ENCODE results near the gene IL3RA. TPM values are rescaled to one million over a fixed set of nuclear protein-coding genes. Genes with fewer than 3 reads are reported as not detected.
A peak's percentile ranks its signal among the peaks of the same experiment; 100 is the strongest.
"Not testable (repeated sequence)": the region's sequence is repeated elsewhere in the genome, so short reads cannot be mapped to it uniquely, and the experiment has no call there.

IL3RA gene
- total RNA-seq, 6 experiments from 2014 or later, result 0.42 to 1.7 (median 0.69) TPM

GRCh38 chrX:1400049-1400448 lies 63.5 kb downstream of the IL3RA start:
- ATAC-seq (no peak), DNase-seq (peak in 1 of 3 donors; percentile 35)
- H3K4me1 ChIP-seq, result no peaks in the 10 kb centered on the region
- H3K27ac ChIP-seq, result no peak overlapping the region
- no peak for TF ChIP-seq POLR2A (IDR thresholded peaks at IDR 0.05)
- TF ChIP-seq, protein P1, sequence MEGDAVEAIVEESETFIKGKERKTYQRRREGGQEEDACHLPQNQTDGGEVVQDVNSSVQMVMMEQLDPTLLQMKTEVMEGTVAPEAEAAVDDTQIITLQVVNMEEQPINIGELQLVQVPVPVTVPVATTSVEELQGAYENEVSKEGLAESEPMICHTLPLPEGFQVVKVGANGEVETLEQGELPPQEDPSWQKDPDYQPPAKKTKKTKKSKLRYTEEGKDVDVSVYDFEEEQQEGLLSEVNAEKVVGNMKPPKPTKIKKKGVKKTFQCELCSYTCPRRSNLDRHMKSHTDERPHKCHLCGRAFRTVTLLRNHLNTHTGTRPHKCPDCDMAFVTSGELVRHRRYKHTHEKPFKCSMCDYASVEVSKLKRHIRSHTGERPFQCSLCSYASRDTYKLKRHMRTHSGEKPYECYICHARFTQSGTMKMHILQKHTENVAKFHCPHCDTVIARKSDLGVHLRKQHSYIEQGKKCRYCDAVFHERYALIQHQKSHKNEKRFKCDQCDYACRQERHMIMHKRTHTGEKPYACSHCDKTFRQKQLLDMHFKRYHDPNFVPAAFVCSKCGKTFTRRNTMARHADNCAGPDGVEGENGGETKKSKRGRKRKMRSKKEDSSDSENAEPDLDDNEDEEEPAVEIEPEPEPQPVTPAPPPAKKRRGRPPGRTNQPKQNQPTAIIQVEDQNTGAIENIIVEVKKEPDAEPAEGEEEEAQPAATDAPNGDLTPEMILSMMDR (IDR thresholded peaks at IDR 0.05), result no peak
- WGBS (ENCODE audit: insufficient coverage, low coverage, low lambda C conversion rate, missing lambda C conversion rate), result 88% methylated on average over 7 of the region's 12 CpGs
- intact Hi-C loops (cut with DNase I), result no loop called here
- no peak overlapping the region for H3K4me3 ChIP-seq
- H3K27me3 ChIP-seq, result no peaks in the 10 kb centered on the region
- H3K36me3 ChIP-seq, result peaks cover 0 to 14% (median 8%) of the 10 kb centered on the region in 4 donors
- no peaks in the 10 kb centered on the region for H3K9me3 ChIP-seq

DNA sequence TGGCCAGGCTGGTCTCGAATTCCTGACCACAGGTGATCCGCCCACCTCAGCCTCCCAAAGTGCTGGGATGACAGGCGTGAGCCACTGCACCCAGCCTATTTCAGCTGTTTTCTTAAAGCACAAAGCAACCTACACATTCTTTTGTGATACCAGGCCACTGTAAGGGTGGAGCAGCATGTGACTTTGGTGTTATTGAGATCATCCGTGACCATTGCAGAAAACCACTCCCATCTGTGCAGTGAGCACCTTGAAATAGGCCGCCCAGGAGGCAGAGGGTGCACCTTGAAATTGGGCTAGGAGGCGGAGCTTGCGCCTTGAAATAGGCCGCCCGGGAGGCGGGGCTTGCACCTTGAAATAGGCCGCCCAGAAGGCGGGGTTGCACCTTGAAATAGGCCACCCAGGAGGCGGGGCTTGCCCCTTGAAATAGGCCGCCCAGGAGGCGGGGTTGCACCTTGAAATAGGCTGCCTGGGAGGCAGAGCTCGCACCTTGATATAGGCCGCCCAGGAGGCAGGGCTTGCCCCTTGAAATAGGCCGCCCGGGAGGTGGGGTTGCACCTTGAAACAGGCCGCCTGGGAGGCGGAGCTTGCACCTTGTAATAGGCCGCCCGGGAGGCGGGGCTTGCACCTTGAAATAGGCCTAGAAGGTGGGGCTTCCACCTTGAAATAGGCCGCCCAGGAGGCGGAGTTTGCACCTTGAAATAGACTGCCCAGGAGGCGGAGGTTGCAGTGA lies 64.3 kb downstream of the IL3RA start:
- peak in 3 of 4 donors; percentile 19 to 67 (median 28) for ATAC-seq
- Histone ChIP-seq H3K27ac (no peak overlapping the region), H3K36me3 (peaks cover 0 to 14% (median 9%) of the 10 kb centered on the region in 4 donors), H3K4me1 (no peaks in the 10 kb centered on the region), H3K9me3 (no peaks in the 10 kb centered on the region), H3K27me3 (no peaks in the 10 kb centered on the region), H3K4me3 (no peak overlapping the region)
- DNase-seq, result peak in 1 of 3 donors; percentile 52
- intact Hi-C loops (cut with DNase I), result no loop called here
- 69% methylated on average over 16 of the region's 27 CpGs for WGBS (ENCODE audit: insufficient coverage, low coverage, low lambda C conversion rate, missing lambda C conversion rate)
- no peak for TF ChIP-seq POLR2A (IDR thresholded peaks at IDR 0.05)
- TF ChIP-seq, protein P1 (IDR thresholded peaks at IDR 0.05), result no peak

DNA sequence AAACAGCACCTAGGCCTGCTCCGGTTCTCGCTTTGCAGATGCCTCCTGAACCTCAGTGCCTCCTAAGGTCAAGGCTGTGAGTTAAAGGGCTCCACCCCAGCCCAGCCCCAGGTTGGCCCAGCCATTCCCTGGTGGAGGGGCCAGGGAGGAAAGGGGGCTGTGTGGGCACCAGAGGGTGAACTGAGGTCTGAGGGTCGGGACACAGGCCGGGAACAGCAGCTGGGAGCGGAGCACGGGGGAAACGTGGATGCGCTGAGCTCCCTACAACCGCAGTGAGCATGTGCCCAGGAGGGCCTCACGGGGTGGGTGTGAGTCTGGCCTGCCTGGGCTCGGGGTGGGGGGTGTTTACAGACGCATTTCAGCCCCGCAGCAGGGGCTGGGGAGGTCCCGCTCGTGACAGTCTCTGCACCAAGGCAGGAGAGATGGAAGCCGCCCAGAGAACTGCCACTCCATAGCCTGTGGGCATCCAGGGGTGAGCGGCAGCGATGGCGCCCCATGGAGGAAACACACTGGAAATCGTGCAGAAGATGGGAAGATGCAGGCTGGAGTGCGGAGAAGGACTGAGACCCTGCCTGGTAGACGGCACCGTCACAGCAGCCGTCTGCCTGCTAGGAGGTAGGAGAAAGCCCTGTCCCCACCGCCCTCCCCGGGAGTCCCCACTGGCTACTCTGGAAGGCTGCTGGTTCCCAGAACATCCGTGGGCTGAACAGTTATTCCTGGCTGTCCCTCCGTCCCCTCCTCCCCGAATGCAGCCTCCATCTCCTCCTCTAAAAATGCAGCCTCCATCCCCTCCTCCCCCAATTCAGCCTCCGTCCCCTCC lies 65.2 kb downstream of the IL3RA start:
- intact Hi-C loops (cut with DNase I), result no loop called here
- no peak overlapping the region for H3K27ac ChIP-seq
- peak in 1 of 3 donors; percentile 40 for DNase-seq
- WGBS (ENCODE audit: insufficient coverage, low coverage, low lambda C conversion rate, missing lambda C conversion rate), result 77% methylated on average over 6 of the region's 30 CpGs
- peaks cover 0 to 14% (median 9%) of the 10 kb centered on the region in 4 donors for H3K36me3 ChIP-seq
- H3K27me3 ChIP-seq, result no peaks in the 10 kb centered on the region
- no peaks in the 10 kb centered on the region for H3K9me3 ChIP-seq
- TF ChIP-seq POLR2A (IDR thresholded peaks at IDR 0.05), result no peak
- TF ChIP-seq, protein P1 (IDR thresholded peaks at IDR 0.05), result no peak
- H3K4me3 ChIP-seq, result no peak overlapping the region
- ATAC-seq, result peak in 2 of 4 donors; percentile 5 to 34
- H3K4me1 ChIP-seq, result no peaks in the 10 kb centered on the region

DNA sequence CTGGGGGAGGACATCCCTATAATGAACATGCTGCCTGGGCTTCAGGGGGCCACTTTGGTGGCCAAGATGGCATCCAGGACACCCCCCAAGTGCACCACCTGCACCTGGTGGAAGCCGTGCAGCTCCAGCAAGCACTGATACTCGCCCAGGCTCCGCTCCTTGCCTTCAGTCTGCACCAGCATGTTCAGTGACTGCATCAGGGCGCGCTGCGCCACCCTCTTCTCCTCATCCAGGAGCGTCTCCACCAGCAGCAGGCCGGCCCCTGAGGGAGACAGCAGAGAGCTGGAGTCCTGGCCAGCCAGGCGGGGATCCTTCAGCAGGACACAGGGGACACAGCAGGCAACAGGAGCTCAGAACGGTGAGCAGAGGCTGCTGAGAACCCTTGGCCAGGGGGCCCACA lies 66.6 kb downstream of the IL3RA start:
- WGBS (ENCODE audit: insufficient coverage, low coverage, low lambda C conversion rate, missing lambda C conversion rate), result 100% methylated on average over 2 of the region's 10 CpGs
- intact Hi-C loops (cut with DNase I), result no loop called here
- TF ChIP-seq, protein P1 (IDR thresholded peaks at IDR 0.05), result no peak
- TF ChIP-seq POLR2A (IDR thresholded peaks at IDR 0.05), result no peak
- ATAC-seq, result no peak
- Histone ChIP-seq H3K9me3 (no peaks in the 10 kb centered on the region), H3K27me3 (no peaks in the 10 kb centered on the region), H3K4me1 (no peaks in the 10 kb centered on the region), H3K4me3 (no peak overlapping the region), H3K36me3 (peaks cover 0 to 24% (median 10%) of the 10 kb centered on the region in 4 donors), H3K27ac (no peak overlapping the region)
- peak in 1 of 3 donors; percentile 48 for DNase-seq

GRCh38 chrX:1403867-1404266 lies 67.3 kb downstream of the IL3RA start:
- H3K4me1 ChIP-seq; H3K27me3 ChIP-seq; H3K9me3 ChIP-seq; DNase-seq; H3K27ac ChIP-seq; ATAC-seq; H3K4me3 ChIP-seq; intact Hi-C loops (cut with DNase I): not testable (repeated sequence)
- H3K36me3 ChIP-seq, result peaks cover 0 to 24% (median 10%) of the 10 kb centered on the region in 4 donors
- WGBS (ENCODE audit: insufficient coverage, low coverage, low lambda C conversion rate, missing lambda C conversion rate), result 98% methylated on average over 3 of the region's 3 CpGs

GRCh38 chrX:1405769-1406168 lies 69.2 kb downstream of the IL3RA start:
- ATAC-seq; H3K27me3 ChIP-seq; H3K27ac ChIP-seq; intact Hi-C loops (cut with DNase I); H3K9me3 ChIP-seq; H3K4me1 ChIP-seq; H3K4me3 ChIP-seq; DNase-seq: not testable (repeated sequence)
- H3K36me3 ChIP-seq, result peaks cover 0 to 21% (median 10%) of the 10 kb centered on the region in 4 donors
- 94% methylated on average over 2 of the region's 2 CpGs for WGBS (ENCODE audit: insufficient coverage, low coverage, low lambda C conversion rate, missing lambda C conversion rate)
